GM10847 (cell line): ENCODE measurements around the gene ADPRH.

Experiments
- POLR2A ChIP-seq: IDR thresholded peaks from 2 replicates; pipeline ENCODE4 v1.6.1; 2011; ENCODE audit not compliant: insufficient read length; ENCODE audit errors: extremely low read depth

ADPRH gene

DNA sequence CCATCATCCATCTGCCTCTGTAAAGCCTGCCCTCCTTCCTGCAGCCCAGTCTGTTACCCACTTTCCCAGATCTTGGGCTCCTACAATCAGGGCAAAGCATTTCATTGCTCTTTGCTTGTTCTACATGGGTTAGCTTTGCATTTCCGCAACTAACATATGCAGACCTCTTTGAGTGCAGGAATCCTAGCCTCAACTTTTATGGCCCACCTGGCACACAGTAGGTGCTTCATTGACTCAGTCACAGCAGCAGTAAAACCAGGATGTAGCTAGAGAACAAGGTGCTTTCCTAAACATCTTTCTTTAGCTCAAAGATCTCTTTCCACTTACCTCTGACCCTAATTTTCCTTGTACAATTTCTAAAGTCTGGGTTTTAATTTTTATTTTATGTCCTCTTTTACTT, 23.4 kb upstream of the ADPRH start:
- TF ChIP-seq POLR2A: no peak

DNA sequence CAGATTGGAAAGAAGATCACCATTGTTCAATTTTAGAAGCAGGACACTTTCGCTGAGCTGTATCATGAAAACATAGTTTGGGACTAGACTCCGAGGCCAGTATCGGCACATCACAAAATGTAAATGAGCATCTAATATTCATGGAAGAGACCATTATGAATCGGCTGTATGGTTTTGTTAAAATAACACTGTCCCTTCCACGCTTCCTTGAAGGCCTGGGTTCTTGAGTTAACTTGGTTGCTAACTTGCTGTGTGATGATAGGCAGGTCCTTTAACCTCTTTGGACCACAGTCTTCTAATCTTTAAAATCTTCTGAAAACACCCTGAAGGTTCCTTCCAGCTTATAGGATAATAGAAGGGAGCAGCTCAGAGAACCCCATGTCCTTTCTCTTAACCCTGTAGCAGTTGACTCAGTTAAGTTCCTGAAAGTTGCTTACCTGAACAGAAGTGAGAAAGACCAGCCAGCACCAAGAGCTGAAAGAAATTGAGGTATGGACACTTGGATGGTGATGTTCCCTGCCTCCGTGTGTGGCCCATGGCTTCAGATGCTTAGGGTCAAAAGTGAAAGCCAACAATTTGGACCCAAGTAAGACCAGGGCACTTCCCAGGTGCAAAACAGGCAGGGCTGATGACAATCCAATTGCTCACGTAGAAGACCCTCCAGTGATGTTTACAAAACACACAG, 22.0 kb upstream of the ADPRH start:
- TF ChIP-seq POLR2A: no peak

- TF ChIP-seq POLR2A: no peak
Measured at GRCh38 chr3:119557877-119558269, 21.4 kb upstream of the ADPRH start.

GRCh38 chr3:119558626-119559317, 20.5 kb upstream of the ADPRH start:
- no peak for TF ChIP-seq POLR2A

- no peak for TF ChIP-seq POLR2A
Measured at GRCh38 chr3:119559441-119559963, 19.8 kb upstream of the ADPRH start, which contains the start of gene CD80. Gene CD80 (minus strand): TSS chr3:119559614. CDS start chr3:119557728, 1,886 bp downstream.

DNA sequence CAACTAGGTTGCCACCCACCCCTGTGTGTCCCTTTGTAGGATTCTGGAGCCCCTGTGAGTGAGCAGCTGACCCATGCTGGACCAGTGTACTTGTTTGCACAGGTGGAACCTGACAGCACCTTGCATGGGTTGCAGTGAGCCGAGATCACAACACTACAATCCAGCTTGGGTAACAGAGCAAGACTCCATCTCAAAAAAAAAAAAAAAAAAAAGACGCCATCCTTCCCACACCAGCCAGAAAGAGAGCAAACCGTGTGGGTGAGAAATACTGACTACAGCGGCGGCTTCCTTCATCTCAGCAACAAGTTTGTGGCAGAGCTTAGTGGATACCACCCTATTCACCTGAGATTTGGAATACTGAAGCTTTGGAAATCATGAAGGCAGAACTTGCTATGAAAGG, 19.1 kb upstream of the ADPRH start:
- TF ChIP-seq POLR2A: no peak

DNA sequence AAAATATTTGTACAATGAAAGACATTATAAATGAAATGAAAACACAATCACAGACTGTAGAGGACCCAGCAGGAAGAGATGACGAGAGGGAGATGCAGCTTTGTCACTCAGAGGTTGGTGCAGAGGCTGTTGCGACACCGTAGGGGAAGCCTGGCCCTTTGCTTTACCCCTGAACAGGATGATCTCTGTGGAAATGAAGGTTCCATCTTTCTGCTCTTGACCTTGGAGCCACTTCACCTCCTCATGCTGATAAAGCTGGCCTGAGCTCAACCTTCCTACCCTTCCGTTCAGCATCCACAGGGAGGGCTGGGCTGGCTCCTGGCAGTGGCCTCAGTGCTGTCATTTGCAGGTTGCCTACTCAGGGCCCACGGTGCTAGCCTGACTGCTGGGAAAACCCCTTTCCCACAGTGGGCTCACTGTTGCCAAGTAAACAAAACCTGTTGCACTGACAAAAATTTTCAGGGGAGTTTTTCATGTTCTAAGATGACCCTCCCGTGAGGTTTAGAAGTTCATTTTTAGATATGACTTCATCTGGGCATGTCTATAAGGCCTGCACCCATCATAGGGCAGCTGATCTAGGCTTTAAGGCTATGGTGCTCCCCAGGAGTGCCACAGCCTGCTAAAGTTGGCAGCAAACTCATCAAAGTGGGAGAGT, 16.9 kb upstream of the ADPRH start:
- TF ChIP-seq POLR2A: peak; percentile 62

GRCh38 chr3:119569156-119569555, 10.1 kb upstream of the ADPRH start:
- TF ChIP-seq POLR2A: no peak

DNA sequence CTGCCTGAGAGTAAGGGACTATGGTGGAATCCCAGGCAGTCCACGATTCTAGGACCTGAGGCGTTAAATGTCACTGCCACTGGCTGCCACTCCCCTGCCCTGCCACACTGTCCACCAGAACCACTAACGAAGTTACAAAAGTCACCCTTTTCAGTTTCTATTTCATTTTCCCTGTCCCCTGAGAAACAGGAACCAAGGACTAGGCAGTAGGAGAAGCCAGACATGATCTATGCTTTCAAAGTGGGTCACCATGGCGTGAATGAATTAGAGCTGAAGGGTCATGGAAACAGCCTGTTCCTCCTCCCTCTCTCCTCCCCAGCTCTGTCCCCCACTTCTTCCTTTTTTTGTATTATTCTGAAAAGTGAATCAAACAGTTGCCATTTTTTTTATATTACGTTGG, 9.1 kb upstream of the ADPRH start:
- TF ChIP-seq POLR2A: no peak

DNA sequence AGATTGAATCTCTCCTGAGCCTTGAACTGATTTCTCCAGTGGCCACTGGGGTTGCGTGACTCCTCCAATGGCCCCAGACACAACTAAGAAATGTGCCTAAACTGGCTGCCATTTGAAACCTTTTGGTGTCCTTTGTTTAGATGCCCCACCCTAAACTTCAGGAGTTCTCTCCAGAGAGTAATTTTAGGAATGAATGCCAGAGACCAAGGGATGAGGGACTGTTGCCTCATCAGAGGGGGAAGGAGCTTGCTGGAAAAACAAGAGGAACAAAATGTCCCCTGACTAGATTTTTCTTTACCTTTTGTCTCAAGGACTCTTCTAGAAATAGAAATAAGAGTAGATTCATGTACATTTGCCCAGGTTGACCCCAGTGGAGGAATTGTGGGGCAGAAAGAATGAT, 8.1 kb upstream of the ADPRH start:
- no peak for TF ChIP-seq POLR2A

- TF ChIP-seq POLR2A: no peak
Measured at GRCh38 chr3:119571688-119572087, 7.6 kb upstream of the ADPRH start.

DNA sequence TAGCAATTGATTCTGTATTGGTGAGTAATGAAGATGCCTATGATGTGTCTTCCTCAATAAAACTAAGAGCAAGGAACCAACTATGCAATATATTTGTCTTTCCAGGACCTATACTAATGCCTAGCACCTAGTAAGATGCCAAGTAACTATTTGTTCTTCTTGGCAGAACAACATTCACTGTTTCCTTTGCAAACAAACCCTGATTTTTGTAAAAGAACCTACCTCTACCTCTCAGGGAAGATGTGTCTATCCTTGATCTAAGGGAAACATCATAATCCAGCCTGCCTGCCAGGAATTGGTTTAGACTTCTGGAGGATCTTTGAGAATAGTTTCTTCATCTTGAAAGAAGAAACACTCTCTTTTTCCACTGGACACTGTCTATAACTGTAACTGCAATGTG, 3.8 kb upstream of the ADPRH start:
- no peak for TF ChIP-seq POLR2A

GRCh38 chr3:119580067-119580760, 922 bp downstream of the ADPRH start:
- peak; percentile 33 for TF ChIP-seq POLR2A

DNA sequence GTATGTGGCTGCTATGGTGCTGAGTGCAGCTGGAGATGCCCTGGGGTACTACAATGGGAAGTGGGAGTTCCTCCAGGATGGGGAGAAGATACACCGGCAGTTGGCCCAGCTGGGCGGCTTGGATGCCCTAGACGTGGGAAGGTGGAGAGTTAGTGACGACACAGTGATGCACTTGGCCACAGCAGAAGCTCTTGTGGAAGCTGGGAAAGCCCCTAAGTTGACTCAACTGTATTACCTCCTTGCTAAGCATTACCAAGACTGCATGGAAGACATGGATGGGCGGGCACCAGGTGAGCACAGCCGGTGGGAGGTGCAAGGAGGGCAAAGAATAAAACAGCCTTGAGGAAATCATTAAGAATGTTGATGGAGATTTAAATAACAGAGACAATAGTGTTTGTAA, 2.9 kb downstream of the ADPRH start:
- TF ChIP-seq POLR2A: no peak

DNA sequence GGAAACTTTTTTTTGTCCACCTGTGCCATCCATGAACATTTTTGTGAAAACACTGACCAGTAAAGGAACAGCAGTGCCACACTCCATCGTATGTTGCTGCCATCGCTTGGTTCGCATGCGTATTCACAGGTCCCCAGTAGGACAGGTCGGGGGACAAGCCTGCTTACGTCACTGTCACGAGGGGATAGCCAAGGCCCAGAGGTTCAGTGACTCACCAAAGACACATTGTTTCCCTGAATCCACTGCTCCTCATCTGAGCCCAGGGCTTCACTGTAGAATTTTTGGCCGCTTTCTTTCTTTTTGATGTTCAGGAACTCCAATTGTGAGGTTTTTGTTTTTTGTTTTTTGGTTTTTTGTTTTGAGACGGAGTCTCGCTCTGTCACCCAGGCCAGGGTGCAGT, 5.9 kb downstream of the ADPRH start:
- no peak for TF ChIP-seq POLR2A
